ENCODE measurements around the gene EXOC6B. TPM values are rescaled to one million over a fixed set of nuclear protein-coding genes. Genes with fewer than 3 reads are reported as not detected.

The EXOC6B gene
- total and polyA plus RNA-seq, 2 of the 8 experiments (the other 6 are each of a cell fraction or from before 2014, with no cell fraction given), result 13.5 to 33.0 TPM

GRCh38 chr2:72810165-72810564 is 15.7 kb downstream of the EXOC6B start:
- no peaks in the 10 kb centered on the region for H3K79me1 ChIP-seq (ENCODE audit: low read depth, low read length)
- peaks cover 0 to 1% of the 10 kb centered on the region in 2 experiments for H4K20me1 ChIP-seq (replicated peaks in 1 of 2; ENCODE audit: control insufficient read depth in 1 of 2, insufficient read depth in 2 of 2, low read length in 2 of 2)
- H3K4me3 ChIP-seq (ENCODE audit: extremely low read depth in 1 of 4, insufficient read depth in 2 of 4, low read depth in 3 of 4, low read length in 4 of 4), result no peak overlapping the region
- no peaks in the 10 kb centered on the region for H3K27me3 ChIP-seq (replicated peaks in 1 of 4; ENCODE audit: control insufficient read depth in 3 of 4, extremely low read depth in 1 of 4, insufficient read depth in 3 of 4, low read length in 3 of 4)
- H3K23ac ChIP-seq (ENCODE audit: insufficient read length), result no peak overlapping the region
- no peak overlapping the region for H2BK12ac ChIP-seq (ENCODE audit: low read depth, low read length)
- no peak for DNase-seq (ENCODE audit: low read depth in 1 of 2, low spot score in 2 of 2)
- H2AK5ac ChIP-seq (ENCODE audit: low read depth, low read length), result no peak overlapping the region
- H3K9me3 ChIP-seq (ENCODE audit: insufficient read depth in 2 of 2, low read depth in 1 of 2, low read length in 1 of 2), result no peaks in the 10 kb centered on the region
- no peak overlapping the region for H2BK5ac ChIP-seq (ENCODE audit: low read depth, low read length)
- no peak overlapping the region for H3K18ac ChIP-seq (ENCODE audit: extremely low read depth, low read length)
- no peak overlapping the region for H3K9ac ChIP-seq (replicated peaks in 1 of 4; ENCODE audit: extremely low read depth in 1 of 4, low read depth in 3 of 4, low read length in 3 of 4)
- no peak overlapping the region for H2BK20ac ChIP-seq (ENCODE audit: low read length)
- no peak overlapping the region for H3K4me2 ChIP-seq (ENCODE audit: insufficient read depth in 1 of 2, low read depth in 2 of 2, low read length in 2 of 2)
- no peak overlapping the region for H2BK120ac ChIP-seq (replicated peaks; ENCODE audit: low read depth, low read length)
- H3K4me1 ChIP-seq (replicated peaks in 1 of 4; ENCODE audit: control insufficient read depth in 3 of 4, insufficient read depth in 4 of 4, low read length in 3 of 4), result no peaks in the 10 kb centered on the region
- CTCF ChIA-PET (ENCODE audit: partially characterized antibody), result no interaction called here
- no peak overlapping the region for H4K8ac ChIP-seq (ENCODE audit: extremely low read depth, insufficient read depth, low read length)
- no peak for FAIRE-seq
- H3K4ac ChIP-seq (replicated peaks; ENCODE audit: insufficient read length, low read depth, low read length), result no peak overlapping the region
- 95% methylated on average over 4 of the region's 4 CpGs; no CpG with 5 or more reads in 1 of the 2 experiments for WGBS, 2 experiments (ENCODE audit: extremely low coverage in 1 of 2, insufficient coverage in 1 of 2, insufficient read length in 1 of 2, insufficient replicate concordance in 2 of 2, low coverage in 1 of 2, low lambda C conversion rate in 2 of 2, missing lambda C conversion rate in 1 of 2)
- no peak for TF ChIP-seq TAF1 (IDR thresholded peaks at IDR 0.05; ENCODE audit: low read depth, low read length)
- TF ChIP-seq KDM5A (IDR thresholded peaks at IDR 0.05; ENCODE audit: low read length), result no peak
- TF ChIP-seq, protein P1, sequence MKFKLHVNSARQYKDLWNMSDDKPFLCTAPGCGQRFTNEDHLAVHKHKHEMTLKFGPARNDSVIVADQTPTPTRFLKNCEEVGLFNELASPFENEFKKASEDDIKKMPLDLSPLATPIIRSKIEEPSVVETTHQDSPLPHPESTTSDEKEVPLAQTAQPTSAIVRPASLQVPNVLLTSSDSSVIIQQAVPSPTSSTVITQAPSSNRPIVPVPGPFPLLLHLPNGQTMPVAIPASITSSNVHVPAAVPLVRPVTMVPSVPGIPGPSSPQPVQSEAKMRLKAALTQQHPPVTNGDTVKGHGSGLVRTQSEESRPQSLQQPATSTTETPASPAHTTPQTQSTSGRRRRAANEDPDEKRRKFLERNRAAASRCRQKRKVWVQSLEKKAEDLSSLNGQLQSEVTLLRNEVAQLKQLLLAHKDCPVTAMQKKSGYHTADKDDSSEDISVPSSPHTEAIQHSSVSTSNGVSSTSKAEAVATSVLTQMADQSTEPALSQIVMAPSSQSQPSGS (IDR thresholded peaks at IDR 0.05; ENCODE audit: low read length), result no peak
- TF ChIP-seq CBX5 (IDR thresholded peaks at IDR 0.05; ENCODE audit: low read depth, low read length), result no peak
- no peak for TF ChIP-seq EGR1 (IDR thresholded peaks at IDR 0.05; ENCODE audit: borderline replicate concordance, low read depth, low read length)
- TF ChIP-seq RBBP5 (IDR thresholded peaks at IDR 0.05; ENCODE audit: borderline replicate concordance, low read depth, low read length), result no peak
- TF ChIP-seq SAP30 (IDR thresholded peaks at IDR 0.05; ENCODE audit: insufficient read depth, insufficient replicate concordance, low read length), result no peak
- no peak for TF ChIP-seq ATF3 (IDR thresholded peaks at IDR 0.05; ENCODE audit: insufficient read depth, low read depth, low read length)
- TF ChIP-seq CTCF (IDR thresholded peaks at IDR 0.05; ENCODE audit: control extremely low read depth in 1 of 3, insufficient read depth in 1 of 3, low read depth in 1 of 3, low read length in 3 of 3), result no peak
- H3K14ac ChIP-seq (ENCODE audit: insufficient read length), result no peak overlapping the region
- peaks cover 0 to 33% of the 10 kb centered on the region in 2 experiments; a peak in 2 of 4 replicates for H3K79me2 ChIP-seq (ENCODE audit: control insufficient read depth in 1 of 2, insufficient read depth in 2 of 2, low read length in 2 of 2)
- H2AFZ ChIP-seq (ENCODE audit: low read length), result no peak overlapping the region
- no peak overlapping the region for H2BK15ac ChIP-seq (ENCODE audit: low read length)
- H3K23me2 ChIP-seq (ENCODE audit: low read depth, low read length), result no peaks in the 10 kb centered on the region
- no peak overlapping the region for H3K56ac ChIP-seq (replicated peaks; ENCODE audit: insufficient read length, low read depth, low read length)
- H3K27ac ChIP-seq (ENCODE audit: low read depth, low read length), result no peak overlapping the region
- POLR2A ChIA-PET (ENCODE audit: partially characterized antibody), result no interaction called here
- H4K91ac ChIP-seq (replicated peaks; ENCODE audit: insufficient read length, low read length), result no peak overlapping the region
- H4K5ac ChIP-seq (ENCODE audit: insufficient read length, low read depth, low read length), result no peak overlapping the region
- H3K36me3 ChIP-seq (ENCODE audit: control insufficient read depth in 2 of 4, insufficient read depth in 4 of 4, low read length in 3 of 4), result no peaks in the 10 kb centered on the region; a peak in 2 of 8 replicates
